ENCODE data around the gene TSPO.

The TSPO gene

DNA sequence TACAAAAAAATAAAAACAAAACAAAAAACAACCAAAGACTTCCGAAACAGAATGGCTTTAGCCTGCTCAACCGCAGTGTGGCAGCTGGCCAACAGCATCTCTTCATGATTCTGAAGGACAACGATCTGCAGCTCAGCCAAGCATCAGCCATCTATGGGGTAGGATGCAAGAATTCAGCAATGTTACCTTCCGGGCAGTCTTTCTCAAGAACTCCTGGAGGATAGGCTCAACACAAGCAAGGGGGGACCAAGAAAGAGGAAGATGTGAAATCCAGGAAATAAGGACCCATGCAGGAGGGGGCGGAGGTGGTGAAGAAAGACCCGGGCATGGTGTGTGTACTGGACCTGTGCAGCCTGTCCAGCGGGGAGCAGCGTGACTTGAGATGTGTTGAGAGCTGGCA, 3.5 kb upstream of the TSPO start:
- H3K4me1 ChIP-seq (ENCODE audit: low read length): peaks cover 12% of the 10 kb centered on the region
- peak overlapping the region; percentile 40 for H3K4me2 ChIP-seq (ENCODE audit: low read depth, low read length)

DNA sequence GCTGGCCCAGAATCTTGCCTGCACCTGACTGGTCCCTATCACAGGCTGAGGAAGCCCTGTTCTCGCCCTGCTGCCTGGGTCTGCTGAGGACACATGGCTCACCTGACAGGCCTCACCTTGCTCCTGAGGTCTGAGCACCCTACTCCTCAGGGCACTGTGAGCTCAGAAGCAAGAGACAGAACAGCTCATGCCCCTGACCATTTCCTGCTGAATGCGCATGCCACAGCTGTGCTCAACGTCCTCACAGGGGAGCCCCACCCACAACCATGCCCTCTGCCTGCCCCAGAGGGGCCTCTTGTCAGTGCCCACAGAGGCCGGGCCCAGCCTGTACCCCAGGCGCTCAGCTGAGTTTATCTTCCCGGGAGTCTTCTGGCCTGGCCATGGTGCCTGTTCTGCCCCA, 2.8 kb upstream of the TSPO start:
- peaks cover 8% of the 10 kb centered on the region for H3F3A ChIP-seq (ENCODE audit: insufficient read depth, low read length)
- peak overlapping the region; percentile 36; the same call in 1 of the 2 replicates for H3K27ac ChIP-seq (ENCODE audit: low read length)
- H3K4me2 ChIP-seq (ENCODE audit: low read depth, low read length): no peak overlapping the region
- peak; percentile 65 for DNase-seq
- peaks cover 4% of the 10 kb centered on the region for H3K79me2 ChIP-seq (ENCODE audit: low read length)
- H3K4me3 ChIP-seq (ENCODE audit: low read length): no peak overlapping the region
- no peaks in the 10 kb centered on the region for H3K36me3 ChIP-seq (replicated peaks; ENCODE audit: insufficient read depth, low read length)
- 0 out of 2 replicates have a peak overlapping the region, but pooled peaks have one; percentile 1 for H3K9ac ChIP-seq (ENCODE audit: low read length)
- no peaks in the 10 kb centered on the region for H4K20me1 ChIP-seq (ENCODE audit: insufficient read depth, low read length)
- H3K27me3 ChIP-seq (replicated peaks; ENCODE audit: insufficient read depth, low read length): no peaks in the 10 kb centered on the region
- no peak for TF ChIP-seq EZH2phosphoT487 (IDR thresholded peaks at IDR 0.05; ENCODE audit: low read length)
- TF ChIP-seq EZH2 (optimal IDR thresholded peaks at IDR 0.05; ENCODE audit: low read depth, low read length): no peak
- TF ChIP-seq, protein P1, sequence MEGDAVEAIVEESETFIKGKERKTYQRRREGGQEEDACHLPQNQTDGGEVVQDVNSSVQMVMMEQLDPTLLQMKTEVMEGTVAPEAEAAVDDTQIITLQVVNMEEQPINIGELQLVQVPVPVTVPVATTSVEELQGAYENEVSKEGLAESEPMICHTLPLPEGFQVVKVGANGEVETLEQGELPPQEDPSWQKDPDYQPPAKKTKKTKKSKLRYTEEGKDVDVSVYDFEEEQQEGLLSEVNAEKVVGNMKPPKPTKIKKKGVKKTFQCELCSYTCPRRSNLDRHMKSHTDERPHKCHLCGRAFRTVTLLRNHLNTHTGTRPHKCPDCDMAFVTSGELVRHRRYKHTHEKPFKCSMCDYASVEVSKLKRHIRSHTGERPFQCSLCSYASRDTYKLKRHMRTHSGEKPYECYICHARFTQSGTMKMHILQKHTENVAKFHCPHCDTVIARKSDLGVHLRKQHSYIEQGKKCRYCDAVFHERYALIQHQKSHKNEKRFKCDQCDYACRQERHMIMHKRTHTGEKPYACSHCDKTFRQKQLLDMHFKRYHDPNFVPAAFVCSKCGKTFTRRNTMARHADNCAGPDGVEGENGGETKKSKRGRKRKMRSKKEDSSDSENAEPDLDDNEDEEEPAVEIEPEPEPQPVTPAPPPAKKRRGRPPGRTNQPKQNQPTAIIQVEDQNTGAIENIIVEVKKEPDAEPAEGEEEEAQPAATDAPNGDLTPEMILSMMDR (IDR thresholded peaks at IDR 0.05; ENCODE audit: low read length): no peak
- peak overlapping the region; percentile 47; the same call in 1 of the 2 replicates for H2AFZ ChIP-seq (ENCODE audit: low read length)
- H3K4me1 ChIP-seq (ENCODE audit: low read length): peaks cover 12% of the 10 kb centered on the region
- H3K9me3 ChIP-seq (replicated peaks; ENCODE audit: insufficient read depth, low read length): no peaks in the 10 kb centered on the region
- no peaks in the 10 kb centered on the region for H3K9me2 ChIP-seq (replicated peaks; ENCODE audit: insufficient read depth, low read length)

More for the DNA sequence above, 3.5 kb upstream of the TSPO start:
- DNase-seq: peak; percentile 75
- H3F3A ChIP-seq (ENCODE audit: insufficient read depth, low read length): peaks cover 8% of the 10 kb centered on the region
- H3K36me3 ChIP-seq (replicated peaks; ENCODE audit: insufficient read depth, low read length): no peaks in the 10 kb centered on the region
- H3K9me2 ChIP-seq (replicated peaks; ENCODE audit: insufficient read depth, low read length): no peaks in the 10 kb centered on the region
- peaks cover 5% of the 10 kb centered on the region for H3K79me2 ChIP-seq (ENCODE audit: low read length)
- peak overlapping the region; percentile 46; the same call in 1 of the 2 replicates for H3K27ac ChIP-seq (ENCODE audit: low read length)
- peak overlapping the region; percentile 45; the same call in 1 of the 2 replicates for H3K9ac ChIP-seq (ENCODE audit: low read length)
- peak overlapping the region; percentile 38 for H3K4me3 ChIP-seq (ENCODE audit: low read length)
- peak overlapping the region; percentile 67 for H2AFZ ChIP-seq (ENCODE audit: low read length)
- no peaks in the 10 kb centered on the region for H4K20me1 ChIP-seq (ENCODE audit: insufficient read depth, low read length)
- no peaks in the 10 kb centered on the region for H3K27me3 ChIP-seq (replicated peaks; ENCODE audit: insufficient read depth, low read length)
- TF ChIP-seq EZH2 (optimal IDR thresholded peaks at IDR 0.05; ENCODE audit: low read depth, low read length) (no peak), EZH2phosphoT487 (IDR thresholded peaks at IDR 0.05; ENCODE audit: low read length) (no peak)
- TF ChIP-seq, protein P1 (IDR thresholded peaks at IDR 0.05; ENCODE audit: low read length): no peak
- no peaks in the 10 kb centered on the region for H3K9me3 ChIP-seq (replicated peaks; ENCODE audit: insufficient read depth, low read length)

DNA sequence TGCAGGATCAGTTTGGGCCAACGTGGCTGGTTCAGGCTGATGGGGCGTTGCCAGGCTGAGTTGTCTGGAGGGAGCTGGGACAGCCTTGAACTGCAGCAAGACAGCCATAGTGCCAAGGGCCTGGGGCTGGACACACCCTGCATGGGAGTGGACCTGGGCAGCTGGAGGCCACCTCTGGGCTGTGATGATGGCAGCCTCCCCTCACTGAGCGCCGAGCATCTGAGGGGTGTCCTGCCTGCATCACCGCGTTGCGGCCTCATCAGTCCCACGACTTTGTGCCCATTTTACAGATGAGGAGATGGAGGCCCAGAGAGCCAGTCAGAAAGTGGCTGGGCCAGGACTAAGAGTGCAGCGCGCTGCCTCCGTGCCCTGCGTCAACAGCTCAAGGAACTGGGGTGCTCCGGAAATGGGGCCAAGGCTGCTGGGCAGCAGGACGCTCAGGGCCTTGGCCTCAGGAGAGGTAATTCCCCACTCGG, 590 bp upstream of the TSPO start:
- H3K9me3 ChIP-seq (replicated peaks; ENCODE audit: insufficient read depth, low read length): no peaks in the 10 kb centered on the region
- no peak for DNase-seq
- peak overlapping the region; percentile 95 for H3K4me2 ChIP-seq (ENCODE audit: low read depth, low read length)
- peaks cover 8% of the 10 kb centered on the region for H3F3A ChIP-seq (ENCODE audit: insufficient read depth, low read length)
- peak overlapping the region; percentile 76 for H3K4me3 ChIP-seq (ENCODE audit: low read length)
- no peak overlapping the region for H3K9ac ChIP-seq (ENCODE audit: low read length)
- TF ChIP-seq, protein P1 (IDR thresholded peaks at IDR 0.05; ENCODE audit: low read length): no peak
- TF ChIP-seq EZH2 (optimal IDR thresholded peaks at IDR 0.05; ENCODE audit: low read depth, low read length) (no peak), EZH2phosphoT487 (IDR thresholded peaks at IDR 0.05; ENCODE audit: low read length) (no peak)
- peak overlapping the region; percentile 69 for H2AFZ ChIP-seq (ENCODE audit: low read length)
- no peak overlapping the region for H3K27ac ChIP-seq (ENCODE audit: low read length)
- peaks cover 4% of the 10 kb centered on the region for H3K79me2 ChIP-seq (ENCODE audit: low read length)
- H3K4me1 ChIP-seq (ENCODE audit: low read length): peaks cover 12% of the 10 kb centered on the region
- no peaks in the 10 kb centered on the region for H3K9me2 ChIP-seq (replicated peaks; ENCODE audit: insufficient read depth, low read length)
- H4K20me1 ChIP-seq (ENCODE audit: insufficient read depth, low read length): no peaks in the 10 kb centered on the region
- no peaks in the 10 kb centered on the region for H3K36me3 ChIP-seq (replicated peaks; ENCODE audit: insufficient read depth, low read length)
- H3K27me3 ChIP-seq (replicated peaks; ENCODE audit: insufficient read depth, low read length): no peaks in the 10 kb centered on the region
